SHP77 (cell line): ENCODE data around the gene MALAT1.

Experiments
- DNase-seq, 2 experiments: peaks; one replicate each; lab custom pipeline; 2025; lab: John Stamatoyannopoulos, UW

MALAT1 gene

DNA sequence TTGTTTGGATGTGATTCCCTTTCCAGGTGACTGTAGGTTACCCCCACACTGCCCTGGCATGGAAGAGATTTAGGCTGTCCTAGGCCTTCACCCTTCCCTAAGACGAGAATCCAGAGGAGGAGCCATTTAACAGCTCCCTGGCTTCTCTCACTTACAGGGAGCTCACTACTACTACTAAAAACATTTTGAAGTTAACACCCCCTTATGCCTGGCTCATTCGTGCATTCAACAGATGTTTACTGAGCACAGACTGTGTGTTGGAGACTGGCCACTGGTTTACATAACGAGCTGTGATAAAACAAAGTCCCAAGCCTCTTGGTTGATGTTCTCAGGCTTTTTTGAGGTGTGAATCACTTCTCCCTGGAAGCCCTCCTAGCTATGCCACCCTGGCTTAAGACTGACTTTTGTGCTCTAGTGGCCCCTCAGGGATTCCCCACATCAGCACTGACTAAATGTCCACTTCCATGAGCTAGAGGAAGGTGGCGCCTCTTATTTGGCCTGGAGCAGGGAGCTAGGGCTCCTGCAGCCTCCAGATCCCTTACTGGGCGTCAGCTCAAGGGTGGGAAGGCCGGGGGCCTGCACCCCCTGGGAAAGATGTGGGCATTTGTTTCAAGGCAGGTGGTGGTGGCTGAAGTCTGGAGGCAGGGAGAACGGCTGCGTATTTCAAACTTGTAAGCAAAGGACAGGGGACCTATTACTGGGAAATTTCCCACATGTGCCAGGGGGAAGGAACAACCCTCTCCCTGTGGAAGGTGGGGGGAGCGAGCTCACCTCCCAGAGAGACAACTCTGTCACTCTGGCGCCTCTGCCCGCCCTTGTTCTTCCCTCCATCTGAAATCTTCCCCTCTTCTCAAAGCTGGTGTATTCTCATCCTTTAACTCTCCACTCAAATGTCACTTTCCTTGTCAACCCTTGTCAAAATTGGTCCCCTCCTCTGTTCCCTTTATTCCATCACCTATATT lies 19.4 kb upstream of the MALAT1 start:
- DNase-seq = peak; percentile 73 to 74

- DNase-seq = no peak
Observed at GRCh38 chr11:65482306-65482850, 16.5 kb upstream of the MALAT1 start.

GRCh38 chr11:65485920-65486219 lies 13.0 kb upstream of the MALAT1 start:
- no peak for DNase-seq

DNA sequence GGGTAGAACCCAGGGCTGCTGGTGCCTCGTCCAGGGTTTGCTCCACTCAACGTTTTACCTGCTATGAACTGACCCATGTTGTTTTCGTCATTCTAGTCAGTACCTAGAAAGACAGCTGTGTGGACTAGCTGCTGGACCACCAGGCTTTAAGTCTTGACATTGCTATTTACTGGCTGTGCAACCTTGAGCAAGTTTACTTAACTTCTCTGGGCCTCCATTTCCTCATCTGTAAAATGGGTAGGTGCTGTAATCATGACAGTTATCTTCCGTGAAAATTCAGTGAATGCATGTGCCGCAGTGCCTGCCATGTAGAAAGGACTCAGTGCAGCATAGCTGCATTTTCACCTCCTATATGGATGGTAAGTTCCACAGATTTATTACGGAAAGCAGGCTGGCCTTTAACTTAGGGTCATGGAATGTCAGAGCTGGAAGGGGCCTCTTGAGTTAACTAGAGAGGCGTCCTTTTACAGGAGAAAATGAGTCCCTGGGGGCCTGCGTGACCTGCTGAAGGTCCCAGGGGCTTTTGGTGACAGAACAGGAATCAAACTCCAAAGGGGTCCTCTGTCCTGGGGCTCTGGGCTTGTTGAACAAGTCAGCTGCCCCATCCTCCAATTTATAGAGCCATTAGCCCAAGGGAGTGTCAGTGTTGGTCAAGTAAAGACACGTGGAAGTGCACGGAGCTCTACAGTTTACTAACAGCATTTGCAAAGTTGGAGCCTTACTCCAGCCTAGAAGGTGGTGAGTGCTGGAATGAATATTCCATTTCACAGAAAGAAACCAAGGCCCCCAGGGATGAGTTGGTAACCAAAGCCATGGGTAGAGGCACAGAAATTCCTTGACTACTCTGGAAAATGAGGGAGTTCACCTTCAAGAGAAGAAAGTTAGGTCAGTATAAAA lies 12.0 kb upstream of the MALAT1 start:
- no peak for DNase-seq

DNA sequence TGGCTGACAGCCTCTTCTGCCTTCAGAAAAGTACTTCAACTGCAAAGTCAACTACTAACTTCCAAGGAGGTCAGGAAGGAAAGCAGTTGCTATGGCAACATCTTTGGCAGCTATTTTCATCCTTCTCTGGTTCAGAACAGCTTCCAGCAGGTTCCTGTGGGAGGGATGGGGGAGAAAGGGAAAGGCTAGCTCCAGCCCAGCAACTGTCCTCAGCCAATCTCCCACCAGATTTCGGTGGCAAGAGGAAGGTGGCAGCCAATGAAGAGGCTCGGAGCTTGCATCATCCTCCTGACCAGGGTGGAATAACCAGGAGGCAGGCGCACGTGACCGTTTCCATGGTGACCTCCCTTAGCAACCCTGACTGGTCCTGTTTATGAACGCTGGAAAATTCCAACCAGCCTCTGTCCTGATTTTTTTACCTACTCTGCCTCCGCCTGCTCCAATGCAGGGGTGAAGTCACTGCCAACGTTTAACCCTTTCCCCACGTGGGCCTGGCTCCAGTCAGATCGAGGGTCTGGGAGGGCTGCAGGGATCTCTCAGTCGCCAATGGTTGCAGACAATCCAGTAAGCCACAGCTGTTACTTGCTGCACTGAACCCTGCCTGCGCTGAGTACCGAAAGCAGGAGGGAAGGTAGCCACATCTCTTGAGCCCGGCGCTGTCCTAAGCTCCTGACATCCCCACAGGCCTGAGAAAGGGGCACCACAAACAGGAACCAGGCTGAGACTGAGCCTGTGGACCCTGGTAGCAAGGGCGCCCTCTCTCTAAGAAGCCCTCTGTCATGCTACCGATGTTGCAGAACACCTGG lies 11.2 kb upstream of the MALAT1 start:
- DNase-seq = peak; percentile 99

- DNase-seq = no peak
Observed at GRCh38 chr11:65488273-65489034, 10.4 kb upstream of the MALAT1 start.

DNA sequence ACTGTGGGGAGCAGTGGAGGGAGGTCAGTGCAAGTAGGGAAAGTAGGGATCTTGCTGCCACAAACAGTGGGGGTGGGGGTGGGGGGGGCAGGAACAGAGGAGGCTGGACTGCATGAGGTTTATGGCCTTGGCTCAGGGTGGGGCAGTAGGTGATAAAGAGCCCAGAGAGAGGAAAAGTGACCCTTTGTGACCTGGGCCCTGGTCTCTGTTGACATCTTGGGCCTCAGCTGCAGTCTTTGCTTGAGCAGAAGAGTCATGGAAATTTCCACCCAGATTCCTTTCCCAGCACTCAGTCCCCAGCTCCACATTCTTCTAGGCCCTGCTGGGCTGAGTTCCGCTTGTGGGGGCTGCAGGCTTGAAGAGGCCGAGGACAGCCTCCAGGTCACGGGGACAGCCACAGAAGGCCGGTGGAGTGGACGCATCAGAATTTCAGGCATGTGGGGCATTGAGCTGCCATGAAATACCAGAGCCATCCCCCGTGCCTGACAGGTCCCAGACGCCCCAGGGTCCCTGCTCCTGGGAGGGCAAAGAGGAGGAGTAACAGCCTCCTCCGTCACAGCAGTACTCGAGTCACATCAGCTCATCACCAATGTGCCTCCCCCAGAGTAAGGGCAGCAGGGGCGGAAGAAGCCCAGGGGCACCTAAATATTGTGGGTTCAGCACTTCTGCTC lies 9.7 kb upstream of the MALAT1 start:
- DNase-seq = no peak

GRCh38 chr11:65489706-65490320 lies 9.0 kb upstream of the MALAT1 start:
- peak in 1 of 2 experiments; percentile 47 for DNase-seq

GRCh38 chr11:65491163-65491465 lies 7.7 kb upstream of the MALAT1 start:
- no peak for DNase-seq

DNA sequence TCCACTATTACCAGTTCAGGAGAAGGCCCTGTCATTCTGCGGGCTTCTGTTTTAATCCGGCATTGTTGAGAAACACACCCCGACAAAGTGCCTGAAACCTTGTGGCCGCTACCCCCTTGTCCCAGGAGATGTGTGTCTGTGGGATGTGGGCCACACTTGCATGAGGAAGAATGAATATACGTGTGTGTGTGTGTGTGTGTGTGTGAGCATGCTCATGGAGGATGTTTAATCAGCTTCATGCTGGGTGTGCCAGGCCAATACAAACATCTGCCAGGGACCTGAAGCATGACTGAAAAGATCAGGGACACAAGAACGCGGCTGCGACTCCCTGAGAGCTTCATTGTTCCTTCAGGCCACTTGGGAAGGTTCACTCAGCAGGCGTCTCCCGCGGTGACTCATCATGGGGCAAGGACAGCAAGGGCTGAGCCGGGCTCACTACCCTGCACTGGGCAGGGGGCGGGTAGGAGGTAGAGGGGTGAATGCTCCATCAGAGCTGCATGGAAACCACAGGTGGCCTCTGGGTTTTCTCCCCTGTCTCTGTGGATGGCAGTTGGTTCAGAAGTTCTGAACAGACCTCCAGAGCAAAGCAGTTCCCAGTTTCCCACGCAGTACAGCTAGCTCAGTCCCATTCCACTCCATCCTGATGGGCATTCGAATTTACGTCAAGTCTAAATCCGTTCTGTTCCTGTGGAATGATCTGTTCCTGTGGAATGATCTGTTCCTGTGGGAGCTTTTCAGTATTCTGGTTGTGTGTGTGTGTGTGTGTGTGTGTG lies 7.0 kb upstream of the MALAT1 start:
- DNase-seq = peak; percentile 84 to 85

GRCh38 chr11:65492387-65492636 lies 6.5 kb upstream of the MALAT1 start:
- DNase-seq = no peak

GRCh38 chr11:65492637-65493366 lies 6.0 kb upstream of the MALAT1 start:
- peak; percentile 66 to 76 for DNase-seq

GRCh38 chr11:65493367-65494176 lies 5.3 kb upstream of the MALAT1 start:
- peak in 1 of 2 experiments; percentile 51 for DNase-seq

DNA sequence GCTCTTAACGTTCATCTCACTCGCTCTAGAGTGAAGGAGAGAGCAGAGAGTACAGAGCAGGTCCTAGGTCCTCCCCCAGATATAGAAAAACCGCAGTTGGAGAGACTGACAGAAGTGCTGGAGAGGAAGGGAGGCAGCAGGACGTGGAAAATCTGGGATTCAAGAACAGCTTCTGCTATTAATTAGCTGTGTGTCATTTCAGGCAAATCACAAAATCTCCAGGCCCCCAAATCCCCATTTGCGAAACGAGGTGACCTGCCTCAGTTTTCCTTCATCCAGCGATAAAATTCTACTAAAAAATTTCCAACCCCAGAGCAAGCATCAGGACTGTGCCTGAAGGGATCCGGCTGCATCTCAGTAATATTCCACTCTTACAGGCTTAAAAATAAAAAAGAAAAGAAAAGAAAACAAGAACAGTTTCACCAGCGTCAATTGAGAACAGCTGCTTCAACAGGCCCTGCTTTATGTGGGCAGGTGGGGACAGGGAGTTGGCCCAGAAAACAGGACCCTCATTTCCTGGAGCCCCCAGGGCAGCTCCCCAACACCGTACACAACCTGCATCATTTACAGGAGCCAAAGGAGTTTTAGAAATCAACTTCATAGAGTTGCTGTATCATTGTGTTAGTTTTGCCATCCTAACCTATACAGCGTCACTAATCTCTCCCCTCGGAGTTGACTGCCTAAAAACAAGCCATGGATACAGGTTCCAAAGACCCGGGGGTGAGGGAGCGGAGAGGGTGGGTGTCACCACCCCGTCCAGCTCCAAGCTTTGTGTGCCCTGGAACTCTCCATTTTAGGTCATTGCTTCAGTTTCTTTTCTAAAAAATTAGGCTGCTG lies 2.3 kb upstream of the MALAT1 start:
- DNase-seq = peak in 1 of 2 experiments; percentile 54

- DNase-seq = peak; percentile 96 to 100
Observed at GRCh38 chr11:65497141-65498041, 1.5 kb upstream of the MALAT1 start.
